K562 (cell line): Measurements from ENCODE around the gene ADAMTS1. TPM values are rescaled to one million over a fixed set of nuclear protein-coding genes. Genes with fewer than 3 reads are reported as not detected.

Source experiments
- ATAC-seq: fragments of 200-7000 bp; cut with Tn5 transposase; 3 replicates; pipeline ENCODE4 v1.9.1; 2020; ENCODE audit warnings: moderate library complexity
- BruUV-seq: library from RNA; stranded (reverse); fragments of 400-500 nt; replicated peaks from 2 replicates; lab custom pipeline; 2021; lab: Mats Ljungman, UMichigan
- CTCF ChIA-PET: fragments of 300-600 bp; formaldehyde crosslinking; extraction: SDS; loops from one replicate; lab custom pipeline; 2021; ENCODE audit warnings: low intra/inter-chr PET ratio; lab: Yijun Ruan, JAX
- POLR2A ChIA-PET: fragments of 300-600, 350-650 bp; sonication (Branson Sonifier 250); formaldehyde crosslinking; extraction: SDS; loops from one replicate; lab custom pipeline; 2021; ENCODE audit warnings: antibody characterized with exemption, inconsistent platforms; lab: Yijun Ruan, JAX
- DNase-seq, 4 experiments: peaks; one replicate each; pipeline versions ENCODE4 v3.0.0 to v3.0.0-alpha.2; 2011 to 2018; ENCODE audit warnings: low spot score in 3 of 4, mixed read lengths in 3 of 4; ENCODE audit errors: extremely low read depth in 1 of 4
- FAIRE-seq: peaks from 2 replicates; lab custom pipeline; 2011; peaks lifted over from hg19 to GRCh38; lab: Jason Lieb, UNC
- H2AFZ ChIP-seq: 2 replicates; pipeline ENCODE4 v1.6.0; 2011; ENCODE audit warnings: low read depth, low read length, control low read depth, inconsistent platforms
- H3K27ac ChIP-seq: fragments of 200-600 bp; 3 replicates; pipeline ENCODE4 v1.8.0; 2011; ENCODE audit warnings: low read depth, mild to moderate bottlenecking, control low read depth, inconsistent platforms, low read length, moderate library complexity, mixed read lengths; ENCODE audit errors: extremely low read depth
- H3K27me3 ChIP-seq, 2 experiments: fragments of 300-600 bp in 1 of 2; 2 replicates in 1 of 2; 3 replicates in 1 of 2; pipeline versions ENCODE4 v1.6.0 to v1.8.0; 2011; ENCODE audit warnings: inconsistent platforms in 2 of 2, low read length in 2 of 2, mild to moderate bottlenecking in 1 of 2, mixed read lengths in 1 of 2, moderate library complexity in 1 of 2; ENCODE audit not compliant: control insufficient read depth in 2 of 2, insufficient read depth in 2 of 2
- H3K36me3 ChIP-seq: fragments of 300-600 bp; 3 replicates; pipeline ENCODE4 v1.8.0; 2011; ENCODE audit warnings: mild to moderate bottlenecking, low read length, inconsistent platforms; ENCODE audit not compliant: control insufficient read depth, insufficient read depth
- H3K4me1 ChIP-seq, 2 experiments: fragments of 200-600 bp in 1 of 2; replicated peaks in 1 of 2; 2 replicates in 1 of 2; 3 replicates in 1 of 2; pipeline versions ENCODE4 v1.5.1 to v1.8.0; 2011; ENCODE audit warnings: inconsistent platforms in 2 of 2, low read length in 2 of 2, mild to moderate bottlenecking in 1 of 2, mixed read lengths in 1 of 2, moderate library complexity in 1 of 2; ENCODE audit not compliant: control insufficient read depth in 2 of 2, insufficient read depth in 2 of 2
- H3K4me2 ChIP-seq: 2 replicates; pipeline ENCODE4 v1.6.1; 2011; ENCODE audit warnings: low read length, control low read depth, inconsistent platforms, mixed read lengths; ENCODE audit not compliant: insufficient read depth
- H3K4me3 ChIP-seq: fragments of 200-600 bp; sonication (generic), shearing (Covaris generic); 2 replicates; pipeline ENCODE4 v1.5.1; 2016; ENCODE audit warnings: control low read depth, inconsistent platforms
- H3K79me2 ChIP-seq: fragments of 200-600 bp; 3 replicates; pipeline ENCODE4 v1.8.0; 2011; ENCODE audit warnings: low read length, inconsistent platforms; ENCODE audit not compliant: control insufficient read depth, insufficient read depth
- H3K9ac ChIP-seq, 2 experiments: 2 replicates each; pipeline versions ENCODE4 v1.6.0 to v1.6.1; 2011; ENCODE audit warnings: low read depth in 2 of 2, low read length in 2 of 2, control low read depth in 1 of 2, inconsistent platforms in 1 of 2, mild to moderate bottlenecking in 1 of 2, mixed read lengths in 1 of 2; ENCODE audit not compliant: insufficient read depth in 1 of 2
- H3K9me1 ChIP-seq: one replicate; pipeline ENCODE4 v1.6.0; 2011; ENCODE audit warnings: inconsistent platforms, mild to moderate bottlenecking, low read length, moderate library complexity; ENCODE audit not compliant: control insufficient read depth, insufficient read depth
- H3K9me3 ChIP-seq: replicated peaks from 2 replicates; pipeline ENCODE4 v1.5.1; 2011; ENCODE audit warnings: low read depth, low read length, inconsistent platforms; ENCODE audit not compliant: control insufficient read depth, insufficient read depth
- H4K20me1 ChIP-seq: replicated peaks from 2 replicates; pipeline ENCODE4 v1.6.1; 2011; ENCODE audit warnings: low read length, inconsistent platforms, mixed read lengths; ENCODE audit not compliant: control insufficient read depth, insufficient read depth
- CAMTA2 ChIP-seq: fragments of 250-450 bp; sonication (Bioruptor Pico); conservative IDR thresholded peaks from 2 replicates; pipeline ENCODE4 v1.5.1; 2022
- CTBP1 ChIP-seq: fragments of 450-650 bp; IDR thresholded peaks from 2 replicates; pipeline ENCODE4 v1.6.1; 2016; ENCODE audit warnings: borderline replicate concordance
- FUS ChIP-seq: fragments of 200-400 bp; formaldehyde crosslinking; optimal IDR thresholded peaks from 2 replicates; pipeline ENCODE3; 2017; ENCODE audit warnings: low read depth, low read length
- LARP7 ChIP-seq: fragments of 450-650 bp; IDR thresholded peaks from 2 replicates; pipeline ENCODE4 v1.6.1; 2016
- PML ChIP-seq: IDR thresholded peaks from 2 replicates; pipeline ENCODE4 v1.6.1; 2012; ENCODE audit warnings: low read length, inconsistent platforms
- PYGO2 ChIP-seq: fragments of 450-650 bp; IDR thresholded peaks from 2 replicates; pipeline ENCODE4 v1.6.1; 2016; ENCODE audit warnings: mild to moderate bottlenecking, missing genetic modification characterization, moderate library complexity, missing compliant biosample characterization
- ZNF398 ChIP-seq: fragments of 250-450 bp; sonication (Bioruptor Pico); IDR thresholded peaks from 2 replicates; pipeline ENCODE4 v1.8.0; 2021; ENCODE audit warnings: moderate library complexity, mild to moderate bottlenecking, inconsistent platforms
- WGBS: fragments of 100-300 bp; shearing (Covaris generic); methylation state at CpG from one replicate; pipeline ENCODE4 v1.1.6; 2016; ENCODE audit warnings: low coverage, mixed read lengths; ENCODE audit not compliant: insufficient coverage; ENCODE audit errors: missing lambda C conversion rate; 5-methylcytosine and 5-hydroxymethylcytosine counted together
- in situ Hi-C: fragments of 300-500 bp; cut with MboI; formaldehyde crosslinking; loops from 4 replicates; pipeline ENCODE4 v1.15.0; 2018; ENCODE audit warnings: inconsistent platforms, mixed read lengths
- intact Hi-C: fragments of 100-400 bp; cut with micrococcal nuclease; formaldehyde crosslinking; loops from 2 replicates; pipeline ENCODE4 v1.14.2; 2022
- polyA plus RNA-seq, 8 experiments: library from polyadenylated mRNA; depleted of rRNA in 4 of 8; stranded (reverse) in 5 of 8; unstranded in 3 of 8; fragments of >200 nt; fragmentation: Nextera tagmentation in 2 of 8; fragmentation: Illumina TruSeq in 1 of 8; extraction: Ambion mirVana in 2 of 8; extraction: Trizol in 1 of 8; gene quantifications; 2 replicates each; pipeline versions ENCODE4 v1.2.1 to v1.2.3, GENCODE V29; 2011 to 2014; ENCODE audit warnings: inconsistent platforms in 1 of 8, missing spikeins in 1 of 8
- total RNA-seq, 7 experiments: library from RNA; depleted of rRNA in 6 of 7; stranded (reverse); fragments of >200 nt in 6 of 7; fragmentation: Illumina TruSeq in 2 of 7; extraction: Trizol in 2 of 7; gene quantifications; 2 replicates each; pipeline versions ENCODE4 v1.2.1 to v1.2.3, GENCODE V29; 2011 to 2021; ENCODE audit warnings: low replicate concordance in 1 of 7
- TF ChIP-seq, protein P1 (sequence below): fragments of 250-450 bp; sonication (Bioruptor Pico); IDR thresholded peaks from 2 replicates; pipeline ENCODE4 v1.8.0; 2021; ENCODE audit warnings: borderline replicate concordance, mild to moderate bottlenecking, moderate library complexity; ENCODE audit not compliant: poor library complexity, severe bottlenecking

Gene ADAMTS1
- total and polyA plus RNA-seq, 9 of the 15 experiments (the other 6 are each of a cell fraction or from before 2014, with no cell fraction given), result 0.01 to 0.58 TPM; not detected in 7

DNA sequence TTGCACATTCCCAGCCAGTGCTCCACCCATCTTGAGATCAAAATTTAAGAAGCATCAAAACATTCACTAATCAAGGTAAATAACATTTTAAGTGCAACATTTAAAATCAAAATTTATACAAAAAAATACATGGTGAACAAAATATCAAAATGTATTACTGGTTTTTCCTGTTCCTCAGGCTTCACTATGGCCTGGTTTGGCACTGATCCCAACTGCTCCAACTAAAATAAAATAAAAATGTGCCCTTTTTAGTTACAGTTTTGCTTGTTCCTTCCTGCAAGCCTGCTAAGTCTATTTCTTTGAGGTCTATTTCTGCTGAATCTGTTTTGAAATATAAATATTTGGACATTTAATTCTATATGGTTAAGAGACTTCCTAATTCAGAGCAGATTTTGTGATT, 54.9 kb downstream of the ADAMTS1 start:
- DNase-seq, result no peak
- Histone ChIP-seq H3K4me3 (no peak overlapping the region), H3K27me3 (no peaks in the 10 kb centered on the region), H3K27ac (no peak overlapping the region), H3K4me2 (no peak overlapping the region), H3K79me2 (no peaks in the 10 kb centered on the region), H3K9ac (no peak overlapping the region), H3K36me3 (no peaks in the 10 kb centered on the region), H3K9me3 (no peaks in the 10 kb centered on the region), H3K4me1 (no peaks in the 10 kb centered on the region), H3K9me1 (no peaks in the 10 kb centered on the region), H4K20me1 (no peaks in the 10 kb centered on the region), H2AFZ (no peak overlapping the region)
- in situ Hi-C loops (no loop called here), intact Hi-C loops (no loop called here)
- TF ChIP-seq FUS, result no peak
- TF ChIP-seq LARP7, result no peak
- no peak for TF ChIP-seq CAMTA2 (CRISPR knock-in tag)
- TF ChIP-seq CTBP1, result no peak
- TF ChIP-seq ZNF398 (CRISPR knock-in tag), result no peak
- TF ChIP-seq PML, result no peak
- ATAC-seq, result no peak
- CTCF ChIA-PET, result no interaction called here
- no TSS peak for BruUV-seq
- no peak for FAIRE-seq
- POLR2A ChIA-PET, result no interaction called here

GRCh38 chr21:26788790-26789189, 56.4 kb downstream of the ADAMTS1 start:
- BruUV-seq, result no TSS peak
- intact Hi-C loops, result no loop called here
- H3K4me1 ChIP-seq, result no peaks in the 10 kb centered on the region
- H3K9me1 ChIP-seq, result no peaks in the 10 kb centered on the region
- no peaks in the 10 kb centered on the region for H3K36me3 ChIP-seq
- POLR2A ChIA-PET, result no interaction called here
- H3K27me3 ChIP-seq, result no peaks in the 10 kb centered on the region
- FAIRE-seq (no peak), DNase-seq (no peak), ATAC-seq (no peak)
- no peak overlapping the region for H3K27ac ChIP-seq
- no peak overlapping the region for H3K9ac ChIP-seq
- WGBS, result 3% methylated on average over 8 of the region's 8 CpGs
- no peak overlapping the region for H2AFZ ChIP-seq
- no peaks in the 10 kb centered on the region for H3K79me2 ChIP-seq
- H4K20me1 ChIP-seq, result no peaks in the 10 kb centered on the region
- no peak overlapping the region for H3K4me3 ChIP-seq
- in situ Hi-C loops, result no loop called here
- CTCF ChIA-PET, result no interaction called here
- no peaks in the 10 kb centered on the region for H3K9me3 ChIP-seq
- no peak overlapping the region for H3K4me2 ChIP-seq
- TF ChIP-seq, protein P1, sequence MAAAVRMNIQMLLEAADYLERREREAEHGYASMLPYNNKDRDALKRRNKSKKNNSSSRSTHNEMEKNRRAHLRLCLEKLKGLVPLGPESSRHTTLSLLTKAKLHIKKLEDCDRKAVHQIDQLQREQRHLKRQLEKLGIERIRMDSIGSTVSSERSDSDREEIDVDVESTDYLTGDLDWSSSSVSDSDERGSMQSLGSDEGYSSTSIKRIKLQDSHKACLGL, result no peak
- TF ChIP-seq PYGO2 (tag), result no peak
